ENCODE data around the gene CD9. TPM values are rescaled to one million over a fixed set of nuclear protein-coding genes. Genes with fewer than 3 reads are reported as not detected.

Gene CD9
- total RNA-seq, 3 donors from 2014 or later, result 91.1 to 436 (median 243) TPM

DNA sequence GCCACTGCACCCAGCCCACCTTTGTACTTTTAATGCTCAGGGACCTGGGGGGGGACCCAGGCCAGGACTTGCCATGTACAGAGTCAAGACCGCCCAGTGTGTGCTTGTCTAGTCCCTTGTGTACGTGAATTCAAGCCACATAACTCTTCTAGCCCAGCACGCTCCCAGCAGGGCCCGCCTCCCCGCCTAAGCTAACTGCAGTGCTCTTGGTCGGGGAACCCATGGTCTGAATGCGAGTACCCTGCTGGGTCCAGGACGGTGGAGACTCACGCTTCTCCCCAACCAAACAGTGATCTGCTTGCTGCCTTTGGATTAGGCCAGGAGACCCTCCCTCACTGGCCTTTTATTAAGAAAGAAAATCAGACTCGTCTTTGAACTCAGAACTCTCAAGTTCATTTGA is 23.3 kb downstream of the CD9 start:
- intact Hi-C loops (cut with DNase I; ENCODE audit: low total_unique reads), result no loop called here
- DNase-seq (ENCODE audit: low spot score in 2 of 2), result no peak
- no peaks in the 10 kb centered on the region for H3K36me3 ChIP-seq
- no peaks in the 10 kb centered on the region for H3K9me3 ChIP-seq
- H3K27ac ChIP-seq, result peak overlapping the region; percentile 95 to 96
- TF ChIP-seq POLR2AphosphoS5 (IDR thresholded peaks at IDR 0.05) (no peak), POLR2A (IDR thresholded peaks at IDR 0.05) (no peak)
- TF ChIP-seq, protein P1, sequence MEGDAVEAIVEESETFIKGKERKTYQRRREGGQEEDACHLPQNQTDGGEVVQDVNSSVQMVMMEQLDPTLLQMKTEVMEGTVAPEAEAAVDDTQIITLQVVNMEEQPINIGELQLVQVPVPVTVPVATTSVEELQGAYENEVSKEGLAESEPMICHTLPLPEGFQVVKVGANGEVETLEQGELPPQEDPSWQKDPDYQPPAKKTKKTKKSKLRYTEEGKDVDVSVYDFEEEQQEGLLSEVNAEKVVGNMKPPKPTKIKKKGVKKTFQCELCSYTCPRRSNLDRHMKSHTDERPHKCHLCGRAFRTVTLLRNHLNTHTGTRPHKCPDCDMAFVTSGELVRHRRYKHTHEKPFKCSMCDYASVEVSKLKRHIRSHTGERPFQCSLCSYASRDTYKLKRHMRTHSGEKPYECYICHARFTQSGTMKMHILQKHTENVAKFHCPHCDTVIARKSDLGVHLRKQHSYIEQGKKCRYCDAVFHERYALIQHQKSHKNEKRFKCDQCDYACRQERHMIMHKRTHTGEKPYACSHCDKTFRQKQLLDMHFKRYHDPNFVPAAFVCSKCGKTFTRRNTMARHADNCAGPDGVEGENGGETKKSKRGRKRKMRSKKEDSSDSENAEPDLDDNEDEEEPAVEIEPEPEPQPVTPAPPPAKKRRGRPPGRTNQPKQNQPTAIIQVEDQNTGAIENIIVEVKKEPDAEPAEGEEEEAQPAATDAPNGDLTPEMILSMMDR (IDR thresholded peaks at IDR 0.05), result no peak
- H3K4me1 ChIP-seq, result peaks cover 17 to 48% of the 10 kb centered on the region in 2 donors
- H3K4me3 ChIP-seq, result no peak overlapping the region
- H3K27me3 ChIP-seq, result no peaks in the 10 kb centered on the region

DNA sequence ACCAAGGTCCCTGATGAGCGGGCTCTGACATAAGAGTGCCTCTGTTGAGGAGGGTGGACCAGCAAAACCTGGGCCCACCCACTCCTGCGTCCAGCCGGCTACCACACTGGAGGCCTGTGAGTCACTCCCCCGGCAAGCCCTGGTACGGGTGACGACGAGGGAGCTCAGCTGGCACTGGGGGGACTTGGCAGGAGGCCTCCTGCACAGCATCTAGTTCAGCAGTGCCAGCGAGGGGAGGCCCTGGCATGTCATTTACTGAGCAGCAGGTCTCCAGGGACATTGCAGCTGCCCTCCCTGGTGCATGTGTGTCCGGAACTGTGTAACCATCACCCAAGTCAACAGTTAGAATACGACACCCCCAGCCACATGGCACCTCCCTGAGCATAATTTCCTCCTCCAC is 24.4 kb downstream of the CD9 start:
- Histone ChIP-seq H3K9me3 (no peaks in the 10 kb centered on the region), H3K4me1 (peaks cover 27 to 56% of the 10 kb centered on the region in 2 donors), H3K27ac (peak overlapping the region; percentile 95 to 96), H3K36me3 (no peaks in the 10 kb centered on the region), H3K27me3 (no peaks in the 10 kb centered on the region), H3K4me3 (no peak overlapping the region)
- no peak for DNase-seq (ENCODE audit: low spot score in 2 of 2)
- TF ChIP-seq POLR2AphosphoS5 (IDR thresholded peaks at IDR 0.05), result no peak
- TF ChIP-seq, protein P1 (IDR thresholded peaks at IDR 0.05), result no peak
- intact Hi-C loops (cut with DNase I; ENCODE audit: low total_unique reads), result no loop called here

GRCh38 chr12:6225630-6226001 is 25.4 kb downstream of the CD9 start:
- no peaks in the 10 kb centered on the region for H3K27me3 ChIP-seq
- H3K4me3 ChIP-seq, result peak overlapping the region in 1 of 3 donors; percentile 5
- H3K36me3 ChIP-seq, result no peaks in the 10 kb centered on the region
- DNase-seq (ENCODE audit: low spot score in 2 of 2), result no peak
- H3K4me1 ChIP-seq, result peaks cover 35 to 66% of the 10 kb centered on the region in 2 donors
- H3K9me3 ChIP-seq, result no peaks in the 10 kb centered on the region
- no peak for TF ChIP-seq POLR2A (IDR thresholded peaks at IDR 0.05)
- TF ChIP-seq, protein P1 (IDR thresholded peaks at IDR 0.05), result no peak
- TF ChIP-seq POLR2AphosphoS5 (IDR thresholded peaks at IDR 0.05), result no peak
- peak overlapping the region; percentile 95 to 96 for H3K27ac ChIP-seq
- intact Hi-C loops (cut with DNase I; ENCODE audit: low total_unique reads), result no loop called here

DNA sequence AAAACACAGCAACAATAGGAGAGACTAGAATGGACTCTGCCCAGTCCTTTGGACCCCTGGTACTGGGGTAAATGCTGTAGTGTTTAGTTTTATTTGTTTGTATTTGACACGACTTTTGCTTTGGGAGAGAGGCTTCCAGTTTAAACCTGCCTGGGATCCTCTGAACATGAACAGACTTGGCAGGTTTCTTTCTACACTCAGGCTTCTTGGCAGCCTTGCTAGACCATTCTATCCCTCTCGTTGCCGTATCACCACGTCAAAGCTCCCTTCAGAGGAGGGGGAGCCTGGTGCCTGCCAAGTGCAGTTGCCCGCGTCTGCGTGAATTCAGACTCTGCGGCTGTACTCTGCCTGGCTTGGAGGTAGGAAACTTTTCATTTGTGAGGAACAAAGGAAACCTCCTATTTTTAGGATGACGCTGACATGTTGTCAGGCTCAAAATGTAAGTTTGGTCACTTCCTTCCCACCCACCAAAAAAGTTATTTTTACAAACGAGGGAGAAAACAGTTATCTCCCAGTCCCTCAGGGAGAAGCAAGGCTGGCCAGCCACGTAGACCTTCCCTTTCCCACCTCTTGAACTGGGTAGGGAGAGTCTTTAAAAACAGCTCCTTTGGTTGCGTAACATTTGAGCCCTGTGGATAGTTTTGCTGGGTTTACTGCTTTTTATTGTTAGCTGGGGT is 25.9 kb downstream of the CD9 start:
- DNase-seq (ENCODE audit: low spot score in 2 of 2), result peak in 1 of 2 donors; percentile 79
- no peaks in the 10 kb centered on the region for H3K36me3 ChIP-seq
- H3K9me3 ChIP-seq, result no peaks in the 10 kb centered on the region
- TF ChIP-seq, protein P1 (IDR thresholded peaks at IDR 0.05), result no peak
- TF ChIP-seq POLR2A (IDR thresholded peaks at IDR 0.05) (no peak), POLR2AphosphoS5 (IDR thresholded peaks at IDR 0.05) (peak; percentile 38 to 56 (median 49))
- H3K27ac ChIP-seq, result peak overlapping the region; percentile 95 to 96
- peaks cover 36 to 72% of the 10 kb centered on the region in 2 donors for H3K4me1 ChIP-seq
- H3K27me3 ChIP-seq, result no peaks in the 10 kb centered on the region
- intact Hi-C loops (cut with DNase I; ENCODE audit: low total_unique reads), result no loop called here
- peak overlapping the region in 2 of 3 donors; percentile 1 to 5 for H3K4me3 ChIP-seq

DNA sequence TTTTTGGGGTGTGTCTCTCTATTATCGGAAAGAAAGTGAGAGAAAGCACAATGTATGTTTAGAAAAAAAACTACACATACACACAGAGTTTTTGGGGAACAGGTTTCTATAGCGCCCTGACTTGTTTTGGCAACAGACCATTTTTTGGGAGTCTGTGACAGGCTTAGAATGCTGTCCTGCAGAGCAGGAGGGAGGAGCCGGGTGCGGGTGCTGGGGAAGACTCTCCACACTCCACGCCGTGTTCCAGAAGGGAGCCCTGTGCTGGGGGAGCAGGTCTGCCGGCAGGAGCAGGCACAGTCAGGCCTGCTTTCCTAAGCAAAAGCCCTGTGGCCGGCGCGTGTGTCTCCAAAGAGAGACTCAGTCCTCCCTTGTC is 26.5 kb downstream of the CD9 start:
- H3K27ac ChIP-seq, result peak overlapping the region; percentile 95 to 96
- no peak for TF ChIP-seq POLR2AphosphoS5 (IDR thresholded peaks at IDR 0.05)
- TF ChIP-seq, protein P1 (IDR thresholded peaks at IDR 0.05), result no peak
- TF ChIP-seq POLR2A (IDR thresholded peaks at IDR 0.05), result no peak
- no peaks in the 10 kb centered on the region for H3K36me3 ChIP-seq
- no peaks in the 10 kb centered on the region for H3K27me3 ChIP-seq
- no peaks in the 10 kb centered on the region for H3K9me3 ChIP-seq
- intact Hi-C loops (cut with DNase I; ENCODE audit: low total_unique reads), result no loop called here
- DNase-seq (ENCODE audit: low spot score in 2 of 2), result no peak
- peaks cover 39 to 76% of the 10 kb centered on the region in 2 donors for H3K4me1 ChIP-seq
- H3K4me3 ChIP-seq, result peak overlapping the region in 2 of 3 donors; percentile 1 to 5

All from breast epithelium (tissue), 4 donors.